GM21619 (cell line): ENCODE data around the gene C1QL1.
"Not testable (repeated sequence)": the region's sequence is repeated elsewhere in the genome, so short reads cannot be mapped to it uniquely, and the experiment has no call there.

ENCODE experiments used
- ATAC-seq: cut with Tn5 transposase; IDR thresholded peaks from one replicate; pipeline ENCODE4 v1.9.1; 2021; ENCODE audit not compliant: unreplicated experiment

Gene C1QL1

GRCh38 chr17:44965481-44966234 is 2.4 kb downstream of the C1QL1 start:
- ATAC-seq, result no peak

GRCh38 chr17:44961921-44962350 is 6.2 kb downstream of the C1QL1 start:
- ATAC-seq, result no peak

GRCh38 chr17:44960691-44961090 is 7.4 kb downstream of the C1QL1 start:
- ATAC-seq, result no peak

DNA sequence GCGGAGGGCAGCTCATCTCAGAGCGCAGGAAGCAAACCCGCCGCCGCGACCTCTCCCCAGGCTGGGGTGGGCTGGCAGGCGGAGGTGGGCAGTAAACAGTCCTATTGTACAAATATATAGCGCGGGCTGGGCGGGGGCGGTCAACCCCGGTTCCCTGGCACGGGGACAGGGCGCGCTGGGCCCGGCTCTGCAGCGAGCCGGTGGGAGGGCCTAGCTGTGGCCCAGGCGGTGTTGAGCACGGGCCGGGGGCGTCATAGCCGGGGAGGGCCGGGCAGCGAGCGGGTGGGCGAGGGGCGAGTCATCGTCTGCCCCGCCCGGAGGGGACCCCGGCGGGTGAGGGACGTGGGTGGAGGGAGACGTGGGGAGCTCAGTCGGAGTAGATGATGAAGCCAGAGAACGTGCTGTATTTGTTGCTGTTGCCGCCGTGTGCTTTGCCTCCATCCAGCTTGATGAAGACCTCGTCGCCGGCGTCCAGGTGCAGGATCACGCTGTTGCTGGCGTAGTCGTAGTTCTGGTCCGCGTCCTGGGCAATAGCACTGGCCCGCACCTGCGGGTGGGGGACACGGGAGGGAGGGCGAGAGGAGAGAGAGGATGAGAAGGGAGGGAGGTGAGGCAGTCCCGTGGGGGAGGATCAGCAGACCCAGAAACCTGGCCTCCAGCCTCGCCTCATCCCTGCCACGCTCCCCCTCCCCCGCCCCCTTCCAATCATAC is 8.1 kb downstream of the C1QL1 start:
- ATAC-seq, result no peak

DNA sequence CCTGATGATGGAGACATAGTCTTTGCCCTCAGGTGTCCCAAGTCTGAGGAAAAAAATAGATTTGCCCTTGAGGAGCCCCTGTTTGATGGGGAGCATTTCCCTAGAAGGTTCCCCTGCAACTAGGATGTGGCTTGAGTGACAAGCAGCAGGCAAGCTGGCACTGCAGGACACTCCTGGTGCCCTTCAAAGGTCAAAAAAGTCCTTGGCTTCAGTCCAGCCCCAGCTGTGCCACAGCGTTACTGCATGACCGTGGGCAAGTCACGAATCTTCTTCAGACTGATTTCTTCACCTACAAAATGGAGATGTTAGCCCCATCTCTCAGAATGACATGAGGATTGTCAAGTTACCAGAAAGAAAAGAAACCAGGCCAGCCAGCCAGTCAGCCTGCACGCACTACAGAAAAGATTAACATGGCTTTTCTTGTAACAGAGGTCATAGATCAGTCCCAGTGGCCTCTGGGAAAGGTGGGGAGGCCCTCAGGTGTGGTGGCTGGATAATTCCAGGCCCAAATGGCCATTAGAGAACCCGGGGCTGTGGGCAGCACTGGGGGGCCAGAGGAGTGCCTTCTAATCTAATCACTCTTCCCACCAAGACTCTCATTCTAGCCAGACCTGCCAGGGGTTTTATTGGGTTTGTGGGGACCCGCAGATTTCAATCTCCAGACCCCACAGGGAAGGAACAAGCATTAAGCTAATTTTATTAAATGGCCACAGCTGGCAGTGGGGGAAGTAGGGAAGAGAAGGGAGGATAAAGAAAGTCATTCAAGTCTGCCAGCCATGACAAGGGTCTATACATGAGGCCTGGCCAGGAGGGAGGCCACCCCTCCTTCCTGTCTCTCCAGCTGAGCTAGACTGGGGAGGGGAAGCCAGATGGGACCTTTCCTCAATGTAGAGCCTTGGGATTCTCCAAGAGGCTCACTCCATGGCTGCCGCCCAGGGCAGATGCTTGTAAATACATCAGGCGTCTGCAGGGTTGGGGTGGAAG is 10.8 kb downstream of the C1QL1 start:
- no peak for ATAC-seq

GRCh38 chr17:44955674-44956425 is 12.3 kb downstream of the C1QL1 start:
- no peak for ATAC-seq

- no peak for ATAC-seq
These were observed 15.1 kb downstream of the C1QL1 start for GRCh38 chr17:44952946-44953475.

- ATAC-seq, result no peak
These were observed 19.7 kb downstream of the C1QL1 start for GRCh38 chr17:44948315-44948795.

DNA sequence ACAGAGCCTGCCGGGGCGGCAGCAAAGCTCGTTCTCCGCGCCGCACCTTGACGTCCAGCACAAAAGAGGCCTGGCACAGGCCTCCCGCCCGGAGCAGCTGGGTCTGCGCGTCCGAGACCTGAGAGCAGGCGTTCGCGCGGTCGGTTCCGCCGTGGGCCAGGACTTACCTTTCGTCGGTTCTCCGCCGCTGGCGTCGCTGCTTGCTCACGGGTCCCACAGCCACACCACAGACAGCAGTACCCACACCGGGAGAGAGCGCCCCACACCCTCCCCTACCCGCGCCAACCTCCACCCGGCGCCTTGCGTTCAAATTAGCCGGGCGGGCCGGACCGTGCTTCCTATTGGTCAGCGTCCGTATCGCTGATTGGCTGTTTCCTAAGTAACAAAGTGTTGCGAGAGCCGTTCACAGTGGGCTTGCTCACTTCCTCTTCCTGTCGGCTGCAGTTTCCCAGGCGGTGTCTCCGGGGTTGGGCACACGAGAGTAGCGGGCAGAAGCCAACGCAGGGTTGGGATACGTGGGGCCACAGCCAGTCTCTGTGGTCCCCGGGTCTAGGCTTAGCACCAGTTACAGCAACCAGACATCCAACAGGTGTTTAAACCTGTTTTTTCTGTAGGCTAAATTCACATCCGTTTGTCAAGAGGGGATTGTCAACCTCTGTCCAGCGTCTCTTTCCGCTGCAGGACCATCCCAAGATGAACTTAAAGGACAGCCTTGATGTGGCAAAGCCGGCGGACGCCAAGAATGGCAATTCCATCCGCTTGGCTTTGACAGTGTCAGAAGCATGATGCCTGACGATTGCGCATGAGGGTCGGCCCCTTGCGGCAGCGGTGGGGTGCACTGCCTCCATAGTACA is 20.4 kb downstream of the C1QL1 start, which contains the start of gene KIF18B:
KIF18B (minus strand) TSS at position 313 of the 854 bp plus-strand sequence. CDS start 11,429 bp downstream, outside the sequence.
- ATAC-seq, result peak; percentile 86

GRCh38 chr17:44945652-44946051 is 22.5 kb downstream of the C1QL1 start:
- not testable (repeated sequence) for ATAC-seq

- no peak for ATAC-seq
These were observed 25.6 kb downstream of the C1QL1 start for GRCh38 chr17:44942456-44942855.

GRCh38 chr17:44941712-44942331 is 26.3 kb downstream of the C1QL1 start:
- ATAC-seq, result no peak

GRCh38 chr17:44940768-44941167 is 27.3 kb downstream of the C1QL1 start:
- no peak for ATAC-seq

DNA sequence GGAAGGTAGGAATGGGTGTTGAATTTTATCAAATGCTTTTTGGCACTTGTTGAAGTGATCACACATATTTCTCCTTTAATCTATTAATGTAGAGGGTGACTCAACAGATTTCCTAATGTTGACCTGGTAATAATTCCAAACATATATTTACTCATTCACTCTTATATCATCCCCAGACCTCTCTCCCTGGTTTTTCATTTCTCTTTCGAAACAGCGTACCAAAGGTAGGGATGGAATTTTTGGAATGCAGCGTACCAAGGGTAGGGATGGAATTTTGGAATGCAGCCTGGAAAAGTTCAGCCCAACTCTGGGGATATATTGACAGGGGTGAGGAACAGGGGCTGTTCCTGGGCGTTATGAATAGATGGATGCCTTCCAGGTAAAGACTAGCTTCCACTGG is 27.8 kb downstream of the C1QL1 start:
- no peak for ATAC-seq

DNA sequence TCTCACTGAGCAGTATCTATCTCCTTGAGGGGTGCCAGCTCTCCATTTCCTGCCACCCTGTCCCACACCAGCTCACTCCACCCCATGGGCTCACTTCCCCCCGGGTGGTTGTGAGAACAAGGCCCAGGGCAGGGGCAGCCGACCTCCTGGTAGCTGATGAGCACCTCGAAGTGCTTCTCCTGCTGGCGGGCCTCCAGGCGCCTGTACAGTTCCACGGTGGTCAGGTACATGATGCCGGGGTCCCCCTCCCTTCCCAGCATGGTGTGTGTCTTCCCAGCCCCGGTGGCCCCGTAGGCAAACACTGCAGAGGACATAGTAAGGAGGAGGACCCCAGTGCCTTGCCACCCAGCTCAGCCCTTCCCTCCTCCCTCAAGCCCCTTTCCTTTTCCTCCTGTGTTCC is 33.0 kb downstream of the C1QL1 start:
- no peak for ATAC-seq

- no peak for ATAC-seq
These were observed 33.4 kb downstream of the C1QL1 start for GRCh38 chr17:44934745-44935105.

GRCh38 chr17:44933824-44934744 is 34.0 kb downstream of the C1QL1 start:
- no peak for ATAC-seq

DNA sequence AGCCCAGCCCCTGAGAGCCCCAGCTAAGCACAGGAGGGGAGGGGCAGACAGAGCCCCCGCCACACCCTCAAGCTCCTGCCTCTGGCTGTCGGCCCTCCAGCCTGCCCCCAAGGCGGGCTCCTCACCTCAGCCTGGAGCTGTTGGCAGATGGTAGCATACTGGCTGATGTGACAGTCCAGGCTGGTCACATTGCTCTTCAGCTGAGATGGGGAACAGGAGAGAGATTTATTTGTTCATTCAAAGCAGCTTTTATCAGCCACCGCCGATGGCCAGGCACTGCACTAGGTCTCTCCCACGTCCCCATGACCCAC is 35.4 kb downstream of the C1QL1 start:
- no peak for ATAC-seq
